HG03575 (cell line): ENCODE data around the gene XPO6.
A peak's percentile ranks its signal among the peaks of the same experiment; 100 is the strongest.

ENCODE experiments used
- ATAC-seq: cut with Tn5 transposase; IDR thresholded peaks from one replicate; pipeline ENCODE4 v1.9.1; 2021; ENCODE audit not compliant: unreplicated experiment, insufficient number of reproducible peaks, low FRiP score; ENCODE audit errors: extremely low read depth

The XPO6 gene

DNA sequence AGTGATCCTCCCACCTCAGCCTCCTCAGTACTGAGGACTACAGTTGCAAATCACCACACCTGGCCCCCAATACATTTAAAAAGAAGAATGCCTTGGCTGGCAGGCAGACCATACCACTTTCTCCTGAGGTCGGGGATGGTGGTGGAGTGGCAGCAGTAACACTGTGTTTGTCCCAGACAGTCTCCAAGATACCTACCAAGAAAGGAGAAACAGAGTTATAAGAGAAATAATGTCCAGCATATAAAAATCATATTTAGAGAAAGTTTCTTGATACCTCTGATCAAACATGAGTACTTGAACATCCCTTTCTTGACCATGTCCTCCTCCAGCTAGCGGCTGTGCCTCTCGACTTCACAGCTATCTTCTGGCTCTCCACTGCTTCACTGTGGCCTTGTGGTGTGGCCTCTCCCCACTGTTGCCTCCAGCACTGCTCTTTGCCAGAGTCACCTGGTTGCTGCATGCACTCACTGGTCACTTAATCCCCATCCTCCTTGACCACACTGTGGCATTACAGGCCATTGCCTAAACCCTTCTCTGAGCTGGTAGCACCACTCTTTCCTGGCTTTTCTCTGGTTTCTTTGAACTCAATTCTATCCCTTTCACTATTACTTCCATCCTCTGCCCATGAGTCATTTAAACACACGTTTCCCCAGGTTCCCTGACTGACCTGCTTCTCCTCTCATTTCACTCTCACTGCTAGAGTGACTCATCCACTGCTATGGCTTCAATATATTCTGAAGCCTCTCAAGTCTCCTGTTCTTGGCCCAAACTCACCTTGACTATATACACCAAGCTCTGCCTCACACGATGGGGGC, 45.2 kb downstream of the XPO6 start:
- ATAC-seq, result no peak

DNA sequence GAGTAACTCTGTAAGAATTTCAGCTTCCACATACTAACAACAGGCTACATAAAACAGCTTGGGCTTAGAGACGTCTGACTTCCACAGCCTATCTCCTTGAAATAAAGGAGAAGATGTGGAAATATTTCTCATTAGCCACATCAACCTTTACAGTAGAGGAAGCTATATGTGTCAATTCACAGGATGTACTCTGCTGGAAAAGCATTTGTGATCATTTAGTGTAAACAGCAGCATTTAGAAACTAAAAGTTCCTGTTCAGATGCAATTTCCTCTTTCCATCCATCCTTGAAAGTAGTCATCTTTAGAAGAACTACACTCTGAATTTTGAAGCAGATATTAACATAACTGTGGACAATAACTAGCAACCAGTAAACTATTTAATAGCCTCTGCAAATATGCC, 46.2 kb downstream of the XPO6 start:
- ATAC-seq, result no peak

DNA sequence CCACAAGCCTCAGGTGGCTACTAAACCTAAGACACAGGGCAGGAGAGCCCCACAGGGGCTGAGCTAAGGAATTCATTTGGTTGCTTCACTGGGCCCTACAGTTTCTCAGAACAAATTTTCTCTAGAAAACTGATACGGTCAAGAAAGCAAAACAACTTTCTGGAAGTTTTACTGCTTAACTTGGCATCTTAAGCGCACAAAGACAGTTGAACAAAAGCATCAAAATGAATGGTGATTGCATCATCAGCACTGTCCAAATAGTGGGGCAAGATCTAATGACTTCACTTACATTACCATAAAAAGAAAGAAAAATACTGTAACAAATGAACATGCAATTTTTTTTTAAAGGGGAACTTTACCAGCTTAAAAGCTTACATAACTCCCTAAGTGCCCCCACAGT, 47.6 kb downstream of the XPO6 start:
- no peak for ATAC-seq

DNA sequence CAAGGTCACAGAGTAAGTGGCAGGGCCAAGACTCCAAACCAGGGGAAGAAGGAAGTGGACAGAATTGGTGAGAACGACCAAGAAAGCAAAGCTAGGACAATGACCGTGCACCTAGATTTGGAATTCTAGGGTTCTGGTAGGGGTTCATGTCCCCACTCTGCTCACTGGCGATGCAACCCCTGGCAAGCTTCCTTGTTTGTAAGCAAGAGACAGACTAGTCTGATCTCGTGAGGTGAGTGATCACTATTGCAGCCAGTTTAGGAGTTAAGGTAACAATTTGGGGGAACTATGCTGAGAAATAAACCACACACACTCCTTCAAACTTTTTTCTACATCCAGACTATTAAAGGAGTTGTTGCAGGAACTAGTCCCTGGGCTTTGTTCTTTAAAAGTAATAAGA, 48.1 kb downstream of the XPO6 start:
- no peak for ATAC-seq

DNA sequence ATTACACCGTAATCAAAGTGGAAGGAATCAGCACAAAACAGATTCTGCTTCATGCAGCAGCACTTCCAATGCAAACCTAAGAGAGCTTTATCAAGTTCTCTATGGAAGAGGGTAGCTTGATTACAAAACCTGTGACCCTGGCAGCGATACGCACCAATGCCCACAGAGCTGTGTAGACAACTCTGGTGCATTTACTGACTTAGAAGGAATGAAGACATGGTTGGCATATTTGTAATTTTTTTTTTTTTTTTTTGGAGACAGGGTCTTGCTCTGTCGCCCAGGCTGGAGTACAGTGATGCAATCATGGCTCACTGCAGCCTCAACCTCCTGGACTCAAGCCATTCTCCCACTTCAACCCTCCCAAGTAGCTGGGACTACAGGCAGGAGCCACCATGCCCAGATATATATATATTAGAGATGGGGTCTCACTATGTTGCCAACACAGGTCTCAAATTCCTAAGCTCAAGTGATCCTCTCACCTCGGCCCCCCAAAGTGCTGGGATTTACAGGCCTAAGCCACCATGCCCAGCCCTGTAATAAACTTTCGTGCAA, 49.4 kb downstream of the XPO6 start:
- no peak for ATAC-seq

DNA sequence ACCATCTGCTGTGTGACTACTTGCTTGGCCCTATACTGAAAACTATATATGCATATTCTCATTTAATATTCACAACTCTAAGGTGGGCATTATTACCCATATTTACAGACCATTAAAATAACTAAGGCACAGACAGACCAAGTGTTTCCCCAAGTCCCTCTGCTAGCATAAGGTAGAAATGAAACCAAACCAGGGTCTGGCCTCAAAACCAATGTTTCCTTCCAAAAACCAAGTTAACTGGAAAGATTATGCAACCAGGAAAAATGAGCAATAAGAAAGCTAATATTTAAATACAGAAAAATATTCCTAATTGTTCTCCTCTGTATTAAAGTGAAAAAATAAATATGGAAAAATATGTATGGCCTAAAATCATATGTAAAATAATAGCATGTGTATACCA, 50.1 kb downstream of the XPO6 start:
- no peak for ATAC-seq

DNA sequence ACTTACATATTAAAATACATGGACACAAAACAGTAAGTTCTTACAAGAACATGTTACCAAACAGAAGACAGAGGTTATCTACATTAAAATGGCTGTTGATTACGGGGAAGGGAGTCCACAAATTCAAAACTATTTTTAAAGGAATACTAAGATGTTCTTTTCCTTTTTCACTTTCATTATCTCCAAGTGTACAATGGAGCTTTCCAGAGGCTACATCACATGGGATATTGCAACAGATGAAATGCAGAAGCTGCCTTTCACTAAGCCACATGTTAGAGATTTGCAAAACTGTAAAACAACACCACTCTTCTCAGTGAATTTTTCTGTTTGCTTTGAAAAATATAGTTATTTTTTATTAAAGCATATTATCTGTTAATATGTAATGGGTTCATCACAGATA, 53.6 kb downstream of the XPO6 start:
- no peak for ATAC-seq

DNA sequence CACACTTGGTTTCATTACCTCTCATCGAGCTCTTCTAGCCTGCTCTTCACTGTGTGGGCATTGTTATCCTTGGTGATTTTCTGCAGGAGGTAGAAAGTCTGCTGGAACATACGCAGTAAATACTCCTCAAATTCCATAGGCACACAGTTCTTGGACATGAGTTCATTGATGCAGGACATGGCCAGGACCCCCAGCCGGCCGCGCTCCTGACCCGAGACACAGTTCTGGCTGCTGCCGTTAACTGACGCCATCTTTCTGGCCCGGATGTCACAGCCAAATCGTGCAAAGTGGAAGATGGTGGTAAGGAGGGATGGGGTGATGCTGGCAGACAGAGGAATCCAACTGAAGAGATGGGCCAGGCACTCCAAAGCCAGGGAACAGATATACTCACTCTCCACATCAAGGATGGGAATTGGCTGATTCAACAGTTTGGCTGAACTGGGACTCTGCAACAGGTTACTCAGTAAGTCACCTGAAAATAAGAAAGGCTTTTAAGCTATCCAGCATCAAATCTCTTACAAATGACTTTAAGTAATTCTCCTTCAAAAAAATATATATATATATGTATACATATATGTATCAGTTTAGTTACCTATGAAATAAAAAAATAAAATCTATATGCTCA, 55.6 kb downstream of the XPO6 start:
- ATAC-seq, result no peak

DNA sequence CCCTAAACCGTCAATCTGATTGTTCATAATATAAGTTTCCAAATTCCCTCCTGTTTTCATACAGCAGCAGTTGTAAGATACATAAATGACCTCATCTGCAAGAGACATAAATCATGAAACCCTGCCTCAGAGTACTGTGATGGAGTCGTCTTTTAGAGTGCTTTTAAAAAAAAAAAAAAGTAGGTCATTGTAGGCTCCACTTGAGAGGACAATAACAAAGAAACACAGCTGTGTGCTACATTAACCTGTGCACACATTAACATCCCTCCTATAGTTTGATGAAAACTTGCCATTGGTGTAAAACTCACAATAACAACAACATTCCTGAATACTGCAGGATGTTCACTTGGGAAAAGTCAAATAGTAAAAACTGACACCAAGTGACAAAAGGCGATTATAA, 56.5 kb downstream of the XPO6 start:
- ATAC-seq, result no peak

DNA sequence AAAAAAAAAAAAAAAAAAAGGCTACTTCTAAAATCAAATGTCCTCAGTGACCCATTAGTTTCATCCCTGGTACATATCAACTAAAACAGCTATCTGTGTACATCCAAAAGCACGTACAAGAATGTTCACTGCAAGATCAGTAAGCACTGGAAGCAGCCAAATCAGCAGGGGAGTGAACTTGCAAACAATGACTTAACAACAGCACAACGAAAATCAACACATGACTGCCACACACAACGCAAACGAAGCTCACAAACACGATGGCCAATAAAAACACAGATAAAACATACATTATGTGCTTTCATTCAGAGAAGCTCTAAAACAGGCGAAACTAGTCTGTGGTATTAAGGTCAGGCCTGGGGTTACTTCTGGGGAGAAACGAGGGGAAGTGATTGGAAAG, 60.6 kb downstream of the XPO6 start:
- no peak for ATAC-seq

DNA sequence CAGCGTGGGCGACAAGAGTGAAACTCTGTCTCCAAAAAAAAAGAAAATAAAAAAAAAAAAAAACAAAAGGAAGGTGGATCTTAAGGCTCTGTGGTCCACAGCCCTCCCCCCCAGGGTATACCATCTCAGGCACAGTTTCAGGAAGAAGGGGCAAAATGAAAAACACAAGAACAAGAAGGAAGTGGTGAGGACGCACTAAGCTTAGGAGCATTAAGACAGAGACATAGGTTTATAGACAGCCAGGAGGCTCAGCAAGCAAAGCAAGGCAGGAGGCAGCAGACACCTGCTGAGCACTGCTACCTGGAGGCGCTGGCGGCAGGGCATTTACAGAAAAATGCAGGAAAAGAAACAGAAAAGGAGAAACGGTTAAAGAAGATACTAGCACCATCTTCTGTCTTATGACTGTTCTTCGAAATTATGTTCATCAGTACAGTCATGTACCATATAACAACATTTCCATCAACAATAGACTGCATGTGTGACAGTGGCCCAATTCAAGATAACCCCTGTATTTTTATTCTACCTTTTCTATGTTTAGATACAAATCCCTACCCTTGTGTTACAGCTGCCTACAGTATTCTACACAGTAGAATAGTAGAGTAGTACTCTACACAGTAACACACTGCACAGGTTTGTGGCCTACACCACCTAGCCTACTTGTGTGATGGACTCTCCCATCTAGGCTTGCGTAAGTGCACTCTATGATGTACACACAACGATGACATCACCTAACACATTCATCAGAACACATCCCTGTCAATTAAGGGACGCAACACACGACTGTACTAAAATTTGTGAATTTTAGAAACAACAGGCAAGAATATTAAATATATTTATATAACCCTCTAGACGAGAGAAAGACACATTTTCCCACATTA, 62.5 kb downstream of the XPO6 start:
- no peak for ATAC-seq

DNA sequence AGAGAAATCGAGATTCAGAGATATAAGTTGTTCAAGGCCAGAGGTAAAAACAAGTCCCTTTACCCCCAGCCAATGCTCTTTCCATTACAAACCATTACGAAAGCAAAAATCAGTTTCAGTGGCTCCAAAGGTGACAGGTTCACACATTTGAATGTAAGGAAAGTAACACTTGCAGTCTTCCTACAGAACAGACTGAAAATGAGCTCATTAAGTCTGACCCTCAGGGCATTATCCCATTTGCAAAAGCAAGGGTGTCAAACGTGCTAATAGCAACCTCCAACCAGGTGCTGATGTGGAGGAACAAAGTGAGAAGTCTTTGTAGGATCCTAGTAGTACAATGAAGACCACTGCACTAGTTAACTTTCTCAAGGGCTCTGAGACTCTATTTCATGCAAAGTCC, 65.2 kb downstream of the XPO6 start:
- ATAC-seq, result no peak

DNA sequence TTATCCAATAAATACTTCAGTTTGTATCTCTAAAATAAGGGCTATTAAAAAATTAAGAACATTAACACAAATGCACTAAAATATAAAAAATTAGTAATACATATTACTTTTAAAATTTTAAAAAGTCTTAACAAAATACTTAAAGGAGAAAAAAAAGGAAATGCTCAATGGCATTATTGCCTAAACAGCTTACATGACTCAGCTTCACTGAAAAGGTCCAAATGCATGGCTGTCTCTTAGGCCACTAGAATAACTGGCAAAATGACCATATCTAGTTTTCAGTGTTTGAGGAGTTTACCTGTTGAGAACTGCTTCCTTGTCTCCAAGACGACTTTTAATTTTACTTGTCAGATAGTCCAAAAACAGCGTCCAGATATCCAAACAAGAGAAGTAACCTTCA, 66.0 kb downstream of the XPO6 start:
- no peak for ATAC-seq

DNA sequence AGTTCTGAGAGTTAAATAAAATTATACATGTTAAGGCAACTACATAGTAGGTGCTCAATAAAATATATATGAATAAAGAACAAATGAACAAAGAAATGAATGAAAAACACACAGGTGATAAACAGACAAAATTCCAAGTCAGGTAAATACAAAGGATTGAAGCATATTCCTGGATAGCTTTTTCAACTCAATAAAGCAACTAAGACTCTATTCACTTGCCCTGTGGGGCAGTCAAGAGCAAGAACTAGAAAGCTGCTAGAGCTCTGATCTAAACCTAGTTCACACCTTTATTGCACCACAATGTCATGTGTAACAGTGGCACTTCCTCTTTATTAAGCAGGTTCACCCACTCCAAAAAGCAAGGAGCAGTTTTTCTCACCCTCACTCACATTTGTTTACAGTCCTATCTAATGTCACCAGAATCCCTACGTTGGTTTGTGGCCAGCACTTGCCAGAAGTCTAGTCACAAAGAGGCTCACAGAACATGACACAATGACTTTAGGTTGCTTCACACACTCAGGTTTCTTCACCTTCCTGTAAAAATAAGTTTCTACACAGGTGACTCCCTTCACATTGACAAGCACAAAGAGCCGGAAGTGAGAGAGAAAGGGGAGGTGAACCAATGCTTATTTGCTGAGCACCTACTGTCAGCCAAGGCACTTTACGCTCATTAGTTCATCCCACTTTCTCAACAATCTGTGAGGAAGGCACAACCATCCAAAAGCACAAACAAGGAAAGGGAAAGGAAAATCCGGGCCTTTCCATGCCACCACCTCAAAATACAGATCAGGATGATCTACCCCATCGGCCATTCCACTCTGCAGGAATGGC, 70.8 kb downstream of the XPO6 start:
- ATAC-seq, result peak; percentile 36

DNA sequence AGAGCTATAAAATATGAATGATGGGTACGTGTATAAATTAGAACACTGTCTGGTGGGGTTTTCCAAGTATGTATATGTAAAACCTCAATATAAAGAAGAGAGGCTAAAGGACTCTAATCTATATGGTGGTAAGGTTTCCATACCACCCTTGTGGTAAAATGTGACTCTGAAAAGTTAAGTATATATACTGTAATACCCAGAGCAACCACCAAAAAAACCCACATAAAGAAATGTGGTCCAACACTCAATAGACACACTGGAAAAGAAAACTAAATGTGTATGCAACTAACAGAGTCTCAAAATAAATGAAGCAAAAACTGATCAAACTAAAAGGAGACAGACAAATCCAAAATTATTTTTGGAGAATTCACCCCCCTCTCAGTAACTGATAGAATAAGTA, 72.2 kb downstream of the XPO6 start:
- ATAC-seq, result no peak

DNA sequence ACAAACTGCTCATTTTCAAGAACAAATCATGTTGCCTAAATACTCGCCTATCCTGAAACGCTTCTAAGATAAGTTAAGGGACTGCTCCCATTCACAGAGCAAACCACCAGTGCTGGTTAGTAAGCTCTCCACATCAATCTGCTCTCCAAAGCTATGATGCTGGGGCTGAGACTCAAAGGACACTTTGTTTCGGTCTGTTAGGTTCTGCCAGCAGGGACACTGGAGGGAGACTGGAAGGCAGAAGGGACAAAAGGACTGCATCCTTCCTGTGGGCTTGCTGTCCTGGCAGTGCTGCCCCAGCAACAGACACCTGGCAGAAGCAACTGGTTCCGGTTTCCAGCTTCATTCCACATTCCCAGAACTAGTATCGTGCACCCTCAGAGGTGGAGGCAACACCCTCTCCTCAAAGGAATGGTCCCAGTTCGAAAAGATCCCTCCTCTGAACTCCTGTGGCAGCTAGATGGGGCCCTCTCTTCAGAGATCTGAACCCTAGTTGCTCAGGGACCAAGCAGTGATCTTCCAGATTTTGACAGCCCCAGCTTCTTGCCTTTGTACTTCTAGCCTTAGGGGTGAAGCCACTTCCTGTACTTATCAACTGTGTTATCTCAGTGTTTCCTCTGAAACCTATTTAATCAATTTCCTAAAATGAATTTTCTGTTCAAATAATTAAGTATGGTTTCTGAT, 74.9 kb downstream of the XPO6 start:
- no peak for ATAC-seq

DNA sequence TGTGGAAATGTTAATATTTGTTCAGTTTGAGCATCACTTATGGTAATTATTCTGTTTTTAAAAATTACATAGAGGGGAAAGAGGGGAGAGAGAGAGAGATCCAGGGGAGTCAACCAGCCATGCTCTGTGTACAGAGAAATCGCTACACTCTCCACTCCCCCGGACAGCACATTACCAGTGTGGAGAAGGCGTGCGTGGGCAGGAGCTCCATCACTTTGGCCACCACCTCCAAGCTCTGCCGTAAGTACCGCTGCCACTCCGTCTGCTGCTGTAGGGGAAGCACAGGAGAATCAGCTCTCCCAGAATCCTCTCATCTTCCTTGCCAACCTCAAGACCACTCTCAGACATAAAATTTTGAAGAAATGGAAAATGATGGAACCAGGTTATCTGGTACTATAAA, 78.1 kb downstream of the XPO6 start:
- no peak for ATAC-seq

DNA sequence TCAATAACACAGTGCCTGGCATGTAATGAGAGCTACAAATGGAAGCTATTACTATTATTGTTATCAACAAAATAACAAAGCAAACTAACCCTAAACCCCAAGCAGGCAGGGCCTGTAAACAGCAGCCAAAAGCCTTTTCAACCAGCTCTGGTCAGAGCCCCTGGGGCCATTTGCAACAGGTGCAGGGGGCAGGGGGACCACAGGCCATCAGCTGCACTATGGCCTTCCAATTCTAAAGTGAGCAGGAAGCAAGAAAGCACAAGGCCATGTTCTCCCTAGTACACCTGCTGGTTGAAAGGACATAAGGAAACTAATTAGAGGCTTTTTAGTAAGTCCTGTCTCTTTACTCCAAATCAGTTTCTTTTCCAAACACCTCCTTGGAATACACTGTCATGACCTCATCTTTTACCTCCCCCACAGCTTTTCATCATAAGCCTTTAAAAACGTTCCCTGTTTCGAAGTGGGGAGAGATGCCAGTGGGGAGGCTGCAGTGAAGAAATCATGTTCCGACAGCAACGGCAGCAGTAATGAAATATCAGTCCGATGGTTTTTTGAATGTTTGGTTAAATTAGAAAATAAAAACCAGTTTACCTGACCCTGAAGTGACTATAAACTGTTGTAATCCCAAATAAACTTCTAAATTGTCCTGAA, 79.9 kb downstream of the XPO6 start:
- ATAC-seq, result no peak
